K562 (cell line): ENCODE data around the gene C9orf50. TPM values are rescaled to one million over a fixed set of nuclear protein-coding genes. Genes with fewer than 3 reads are reported as not detected.

Experiments
- BACH1 ChIP-seq: fragments of 200-800 bp; sonication (Bioruptor generic); IDR thresholded peaks from 2 replicates; pipeline ENCODE4 v1.6.1; 2016; ENCODE audit warnings: missing genetic modification characterization, missing compliant biosample characterization
- BRF1 ChIP-seq: IDR thresholded peaks from 3 replicates; pipeline ENCODE4 v1.6.1; 2011; ENCODE audit warnings: borderline replicate concordance, mild to moderate bottlenecking; ENCODE audit not compliant: insufficient read length; ENCODE audit errors: extremely low read depth
- CBFA2T2 ChIP-seq: fragments of 450-650 bp; conservative IDR thresholded peaks from 2 replicates; pipeline ENCODE4 v1.6.1; 2017; ENCODE audit warnings: mild to moderate bottlenecking
- FOXK1 ChIP-seq: sonication (generic); formaldehyde crosslinking; IDR thresholded peaks from 2 replicates; pipeline ENCODE4 v1.8.0; 2022; ENCODE audit warnings: missing genetic modification reagents, mild to moderate bottlenecking, borderline replicate concordance
- GATAD2A ChIP-seq: fragments of 450-650 bp; IDR thresholded peaks from 2 replicates; pipeline ENCODE4 v1.6.1; 2017
- GTF2E2 ChIP-seq: fragments of 200-800 bp; sonication (Bioruptor generic); IDR thresholded peaks from 2 replicates; pipeline ENCODE4 v1.6.1; 2016; ENCODE audit warnings: missing genetic modification characterization, missing compliant biosample characterization
- KLF13 ChIP-seq: fragments of 450-650 bp; IDR thresholded peaks from 2 replicates; pipeline ENCODE4 v1.6.1; 2016; ENCODE audit warnings: missing genetic modification characterization, low read depth, mild to moderate bottlenecking, missing compliant biosample characterization, moderate library complexity, borderline replicate concordance
- MBD2 ChIP-seq: sonication (generic); IDR thresholded peaks from 2 replicates; pipeline ENCODE4 v1.6.1; 2016; ENCODE audit warnings: low read depth, borderline replicate concordance
- NBN ChIP-seq: fragments of 450-650 bp; IDR thresholded peaks from 2 replicates; pipeline ENCODE4 v1.6.1; 2016; ENCODE audit warnings: low read depth, mild to moderate bottlenecking
- PHB ChIP-seq: fragments of 250-450 bp; sonication (Bioruptor Pico); IDR thresholded peaks from 2 replicates; pipeline ENCODE4 v1.5.0; 2021
- PHF21A ChIP-seq: fragments of 450-650 bp; IDR thresholded peaks from 2 replicates; pipeline ENCODE4 v1.6.1; 2017; ENCODE audit warnings: low read depth, borderline replicate concordance
- PTBP1 ChIP-seq: fragments of 200-400 bp; formaldehyde crosslinking; IDR thresholded peaks from 2 replicates; pipeline ENCODE4 v1.6.1; 2017; ENCODE audit warnings: low read depth, low read length
- PURB ChIP-seq: sonication (generic); formaldehyde crosslinking; IDR thresholded peaks from 2 replicates; pipeline ENCODE4 v1.9.0; 2021; ENCODE audit warnings: low read depth, mild to moderate bottlenecking, missing genetic modification reagents
- RBM39 ChIP-seq: fragments of 200-400 bp; formaldehyde crosslinking; optimal IDR thresholded peaks from 2 replicates; pipeline ENCODE3; 2018; ENCODE audit warnings: low read depth, low read length
- SOX6 ChIP-seq: fragments of 450-650 bp; IDR thresholded peaks from 2 replicates; pipeline ENCODE4 v1.6.1; 2014; ENCODE audit warnings: mild to moderate bottlenecking
- SRF ChIP-seq, 2 experiments: fragments of 250-450, 450-650 bp in 1 of 2; sonication (Bioruptor Pico) in 1 of 2; sonication (generic) in 1 of 2; formaldehyde crosslinking; IDR thresholded peaks; 2 replicates each; pipeline versions ENCODE4 v1.5.0 to v1.5.1; 2020 to 2022; ENCODE audit warnings: mild to moderate bottlenecking in 1 of 2, missing genetic modification reagents in 1 of 2
- TFAM ChIP-seq: fragments of 250-450 bp; sonication (Bioruptor Pico); conservative IDR thresholded peaks from 2 replicates; pipeline ENCODE4 v1.5.0; 2021; ENCODE audit warnings: mild to moderate bottlenecking, moderate library complexity
- ZC3H8 ChIP-seq: fragments of 450-650 bp; IDR thresholded peaks from 2 replicates; pipeline ENCODE4 v1.6.1; 2017
- ZNF232 ChIP-seq: sonication (generic); formaldehyde crosslinking; IDR thresholded peaks from 2 replicates; pipeline ENCODE4 v1.8.0; 2022; ENCODE audit warnings: mild to moderate bottlenecking, missing genetic modification reagents
- ZNF282 ChIP-seq: sonication (generic); formaldehyde crosslinking; IDR thresholded peaks from 2 replicates; pipeline ENCODE4 v1.8.1; 2023; ENCODE audit warnings: missing genetic modification reagents
- ZNF444 ChIP-seq: fragments of 250-450 bp; sonication (Bioruptor Pico); IDR thresholded peaks from 2 replicates; pipeline ENCODE4 v1.4.0; 2020; ENCODE audit warnings: mild to moderate bottlenecking, moderate library complexity
- ZNF584 ChIP-seq: fragments of 200-800 bp; sonication (Bioruptor generic); IDR thresholded peaks from 2 replicates; pipeline ENCODE4 v1.6.1; 2016; ENCODE audit warnings: low read depth, mild to moderate bottlenecking, missing genetic modification characterization, missing compliant biosample characterization
- ZNF75A ChIP-seq: fragments of 450-650 bp; formaldehyde crosslinking; IDR thresholded peaks from 2 replicates; pipeline ENCODE4 v1.4.0; 2020; ENCODE audit warnings: mild to moderate bottlenecking
- polyA plus RNA-seq, 8 experiments: library from polyadenylated mRNA; depleted of rRNA in 4 of 8; stranded (reverse) in 5 of 8; unstranded in 3 of 8; fragments of >200 nt; fragmentation: Nextera tagmentation in 2 of 8; fragmentation: Illumina TruSeq in 1 of 8; extraction: Ambion mirVana in 2 of 8; extraction: Trizol in 1 of 8; gene quantifications; 2 replicates each; pipeline versions ENCODE4 v1.2.1 to v1.2.3, GENCODE V29; 2011 to 2014; ENCODE audit warnings: inconsistent platforms in 1 of 8, missing spikeins in 1 of 8
- total RNA-seq, 7 experiments: library from RNA; depleted of rRNA in 6 of 7; stranded (reverse); fragments of >200 nt in 6 of 7; fragmentation: Illumina TruSeq in 2 of 7; extraction: Trizol in 2 of 7; gene quantifications; 2 replicates each; pipeline versions ENCODE4 v1.2.1 to v1.2.3, GENCODE V29; 2011 to 2021; ENCODE audit warnings: low replicate concordance in 1 of 7
- TF ChIP-seq, protein P1 (sequence below): sonication (generic); formaldehyde crosslinking; IDR thresholded peaks from 2 replicates; pipeline ENCODE4 v1.4.0; 2020; ENCODE audit warnings: mild to moderate bottlenecking, missing genetic modification reagents
- TF ChIP-seq, protein P2 (sequence below), 2 experiments: fragments of 450-650 bp; conservative IDR thresholded peaks; 2 replicates each; pipeline ENCODE4 v1.6.1; 2017; ENCODE audit warnings: mild to moderate bottlenecking in 2 of 2, moderate library complexity in 2 of 2
- TF ChIP-seq, protein P3 (sequence below): fragments of 450-650 bp; formaldehyde crosslinking; IDR thresholded peaks from 2 replicates; pipeline ENCODE4 v1.4.0; 2022; ENCODE audit warnings: missing genetic modification characterization

Gene C9orf50
- total and polyA plus RNA-seq, 9 of the 15 experiments (the other 6 are each of a cell fraction or from before 2014, with no cell fraction given) = not detected

DNA sequence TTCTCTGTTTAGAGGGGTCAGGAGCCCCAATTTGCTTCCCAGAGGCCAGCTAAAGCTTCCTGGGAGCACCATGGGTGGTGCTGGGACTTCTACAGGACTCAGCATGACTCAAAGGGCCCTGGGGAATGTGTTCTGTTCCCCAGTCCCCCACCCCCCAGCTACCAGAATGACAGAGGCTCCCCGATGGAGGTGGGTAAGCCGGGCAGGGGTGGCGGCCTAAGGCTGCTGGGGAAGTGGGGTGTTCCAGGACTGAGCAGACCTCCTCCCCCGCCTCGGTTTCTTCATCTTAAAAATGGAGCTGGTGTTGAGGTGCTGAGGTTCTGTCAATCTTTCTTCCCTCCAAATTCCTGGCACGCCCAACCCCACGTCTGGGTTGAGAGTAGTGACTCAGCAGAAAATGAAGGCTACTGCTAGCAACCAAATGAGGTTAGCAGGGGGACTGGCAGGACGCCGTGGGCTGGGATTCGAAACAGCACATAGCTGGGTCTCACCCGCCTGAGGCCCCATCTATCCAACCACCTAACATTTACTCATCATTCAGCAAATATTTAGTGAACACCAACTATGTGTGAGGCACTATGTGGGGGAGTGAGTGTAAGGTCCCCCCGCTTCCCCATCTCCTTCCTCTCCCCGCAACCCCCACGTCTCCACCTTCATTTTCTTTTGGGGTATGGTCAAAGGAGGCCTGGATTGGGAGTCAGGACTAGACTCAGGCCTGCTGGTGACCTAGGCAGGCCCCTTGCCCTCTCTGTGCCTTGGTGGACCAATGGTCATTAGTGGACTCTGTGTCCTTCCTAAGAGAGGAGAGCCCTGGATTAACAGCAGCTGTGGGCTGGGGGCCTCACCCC is 50.2 kb downstream of the C9orf50 start (continued):
- no peak for TF ChIP-seq ZC3H8
- TF ChIP-seq ZNF282 (CRISPR knock-in tag) = no peak
- TF ChIP-seq, protein P1, sequence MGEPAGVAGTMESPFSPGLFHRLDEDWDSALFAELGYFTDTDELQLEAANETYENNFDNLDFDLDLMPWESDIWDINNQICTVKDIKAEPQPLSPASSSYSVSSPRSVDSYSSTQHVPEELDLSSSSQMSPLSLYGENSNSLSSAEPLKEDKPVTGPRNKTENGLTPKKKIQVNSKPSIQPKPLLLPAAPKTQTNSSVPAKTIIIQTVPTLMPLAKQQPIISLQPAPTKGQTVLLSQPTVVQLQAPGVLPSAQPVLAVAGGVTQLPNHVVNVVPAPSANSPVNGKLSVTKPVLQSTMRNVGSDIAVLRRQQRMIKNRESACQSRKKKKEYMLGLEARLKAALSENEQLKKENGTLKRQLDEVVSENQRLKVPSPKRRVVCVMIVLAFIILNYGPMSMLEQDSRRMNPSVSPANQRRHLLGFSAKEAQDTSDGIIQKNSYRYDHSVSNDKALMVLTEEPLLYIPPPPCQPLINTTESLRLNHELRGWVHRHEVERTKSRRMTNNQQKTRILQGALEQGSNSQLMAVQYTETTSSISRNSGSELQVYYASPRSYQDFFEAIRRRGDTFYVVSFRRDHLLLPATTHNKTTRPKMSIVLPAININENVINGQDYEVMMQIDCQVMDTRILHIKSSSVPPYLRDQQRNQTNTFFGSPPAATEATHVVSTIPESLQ (CRISPR knock-in tag) = no peak
- no peak for TF ChIP-seq ZNF232 (CRISPR knock-in tag)
- no peak for TF ChIP-seq CBFA2T2
- TF ChIP-seq NBN = no peak
- peak; percentile 47; the same call in 1 of the 2 replicates for TF ChIP-seq GATAD2A
- no peak for TF ChIP-seq PURB
- TF ChIP-seq MBD2 = no peak
- TF ChIP-seq, protein P2, sequence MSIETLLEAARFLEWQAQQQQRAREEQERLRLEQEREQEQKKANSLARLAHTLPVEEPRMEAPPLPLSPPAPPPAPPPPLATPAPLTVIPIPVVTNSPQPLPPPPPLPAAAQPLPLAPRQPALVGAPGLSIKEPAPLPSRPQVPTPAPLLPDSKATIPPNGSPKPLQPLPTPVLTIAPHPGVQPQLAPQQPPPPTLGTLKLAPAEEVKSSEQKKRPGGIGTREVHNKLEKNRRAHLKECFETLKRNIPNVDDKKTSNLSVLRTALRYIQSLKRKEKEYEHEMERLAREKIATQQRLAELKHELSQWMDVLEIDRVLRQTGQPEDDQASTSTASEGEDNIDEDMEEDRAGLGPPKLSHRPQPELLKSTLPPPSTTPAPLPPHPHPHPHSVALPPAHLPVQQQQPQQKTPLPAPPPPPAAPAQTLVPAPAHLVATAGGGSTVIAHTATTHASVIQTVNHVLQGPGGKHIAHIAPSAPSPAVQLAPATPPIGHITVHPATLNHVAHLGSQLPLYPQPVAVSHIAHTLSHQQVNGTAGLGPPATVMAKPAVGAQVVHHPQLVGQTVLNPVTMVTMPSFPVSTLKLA (conservative IDR thresholded peaks at IDR 0.05) = peak in 1 of 2 experiments; percentile 62; a peak in 1 of 4 replicates
- no peak for TF ChIP-seq SOX6
- TF ChIP-seq GTF2E2 = no peak
- TF ChIP-seq PHF21A = no peak
- no peak for TF ChIP-seq BRF1
- TF ChIP-seq TFAM (CRISPR knock-in tag) = no peak
- TF ChIP-seq ZNF584 (CRISPR knock-in tag) = peak; percentile 57; the same call in 1 of the 2 replicates
- no peak for TF ChIP-seq FOXK1 (CRISPR knock-in tag)
- TF ChIP-seq ZNF444 (CRISPR knock-in tag) = no peak
- no peak for TF ChIP-seq KLF13 (tag)
- TF ChIP-seq, protein P3, sequence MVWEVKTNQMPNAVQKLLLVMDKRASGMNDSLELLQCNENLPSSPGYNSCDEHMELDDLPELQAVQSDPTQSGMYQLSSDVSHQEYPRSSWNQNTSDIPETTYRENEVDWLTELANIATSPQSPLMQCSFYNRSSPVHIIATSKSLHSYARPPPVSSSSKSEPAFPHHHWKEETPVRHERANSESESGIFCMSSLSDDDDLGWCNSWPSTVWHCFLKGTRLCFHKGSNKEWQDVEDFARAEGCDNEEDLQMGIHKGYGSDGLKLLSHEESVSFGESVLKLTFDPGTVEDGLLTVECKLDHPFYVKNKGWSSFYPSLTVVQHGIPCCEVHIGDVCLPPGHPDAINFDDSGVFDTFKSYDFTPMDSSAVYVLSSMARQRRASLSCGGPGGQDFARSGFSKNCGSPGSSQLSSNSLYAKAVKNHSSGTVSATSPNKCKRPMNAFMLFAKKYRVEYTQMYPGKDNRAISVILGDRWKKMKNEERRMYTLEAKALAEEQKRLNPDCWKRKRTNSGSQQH (CRISPR knock-in tag) = no peak
- TF ChIP-seq SRF (CRISPR knock-in tag; IDR thresholded peaks at IDR 0.05) = no peak
- TF ChIP-seq ZNF75A (CRISPR knock-in tag) = no peak
- TF ChIP-seq BACH1 (tag) = peak; percentile 100
- TF ChIP-seq RBM39 = no peak
- TF ChIP-seq PHB = no peak
- no peak for TF ChIP-seq PTBP1
